ENCODE data around the gene KLHDC7A.

DNA sequence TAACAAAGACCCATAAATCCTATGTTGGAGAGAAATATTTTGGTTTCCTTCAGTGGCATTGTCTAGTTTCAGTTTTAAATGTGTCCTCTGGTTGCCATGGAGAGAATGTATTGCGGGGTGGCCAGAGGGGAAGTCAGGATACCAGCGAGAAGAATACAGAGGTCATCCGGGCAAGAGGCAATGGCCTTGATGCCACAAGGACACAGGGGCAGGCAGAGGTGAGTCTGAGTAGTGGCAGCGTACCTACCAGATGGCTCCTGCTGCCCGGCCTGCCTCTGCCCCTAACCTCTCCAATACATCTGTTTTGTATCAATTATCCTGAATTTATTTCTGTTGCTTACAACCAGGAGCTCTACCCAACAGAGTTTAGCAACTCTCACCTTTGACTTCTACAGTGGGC lies 14.9 kb downstream of the KLHDC7A start:
- TF ChIP-seq, protein P1, sequence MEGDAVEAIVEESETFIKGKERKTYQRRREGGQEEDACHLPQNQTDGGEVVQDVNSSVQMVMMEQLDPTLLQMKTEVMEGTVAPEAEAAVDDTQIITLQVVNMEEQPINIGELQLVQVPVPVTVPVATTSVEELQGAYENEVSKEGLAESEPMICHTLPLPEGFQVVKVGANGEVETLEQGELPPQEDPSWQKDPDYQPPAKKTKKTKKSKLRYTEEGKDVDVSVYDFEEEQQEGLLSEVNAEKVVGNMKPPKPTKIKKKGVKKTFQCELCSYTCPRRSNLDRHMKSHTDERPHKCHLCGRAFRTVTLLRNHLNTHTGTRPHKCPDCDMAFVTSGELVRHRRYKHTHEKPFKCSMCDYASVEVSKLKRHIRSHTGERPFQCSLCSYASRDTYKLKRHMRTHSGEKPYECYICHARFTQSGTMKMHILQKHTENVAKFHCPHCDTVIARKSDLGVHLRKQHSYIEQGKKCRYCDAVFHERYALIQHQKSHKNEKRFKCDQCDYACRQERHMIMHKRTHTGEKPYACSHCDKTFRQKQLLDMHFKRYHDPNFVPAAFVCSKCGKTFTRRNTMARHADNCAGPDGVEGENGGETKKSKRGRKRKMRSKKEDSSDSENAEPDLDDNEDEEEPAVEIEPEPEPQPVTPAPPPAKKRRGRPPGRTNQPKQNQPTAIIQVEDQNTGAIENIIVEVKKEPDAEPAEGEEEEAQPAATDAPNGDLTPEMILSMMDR (IDR thresholded peaks at IDR 0.05; ENCODE audit: poor library complexity), result no peak
- TF ChIP-seq EZH2phosphoT487 (IDR thresholded peaks at IDR 0.05; ENCODE audit: low read depth, severe bottlenecking, unreplicated experiment) (no peak), EZH2 (IDR thresholded peaks at IDR 0.05; ENCODE audit: borderline replicate concordance) (no peak)

Measured in hepatocyte (in vitro differentiated cells).